PC-9 (cell line): ENCODE results near the gene TENT5C. TPM values are rescaled to one million over a fixed set of nuclear protein-coding genes. Genes with fewer than 3 reads are reported as not detected.

ENCODE experiments used
- BruUV-seq: library from RNA; stranded (reverse); fragments of 400-500 nt; replicated peaks from 2 replicates; lab custom pipeline; 2021; lab: Mats Ljungman, UMichigan
- CTCF ChIA-PET: fragments of 300-600 bp; sonication (Branson Sonifier 250); formaldehyde crosslinking; loops from one replicate; lab custom pipeline; 2022; ENCODE audit warnings: antibody characterized with exemption; lab: Charles Lee
- POLR2A ChIA-PET: fragments of 300-600 bp; sonication (Branson Sonifier 250); formaldehyde crosslinking; loops from one replicate; lab custom pipeline; 2022; ENCODE audit warnings: antibody characterized with exemption; ENCODE audit not compliant: unreplicated experiment; lab: Charles Lee
- DNase-seq, 2 experiments: peaks; one replicate each; pipeline versions ENCODE4 v3.0.0 to v3.0.0-alpha.2; 2015 to 2022; ENCODE audit warnings: mixed read lengths in 1 of 2
- H2AFZ ChIP-seq: fragments of 200-600 bp; sonication (generic); 2 replicates; pipeline ENCODE4 v1.8.1; 2017; ENCODE audit warnings: antibody characterized with exemption
- H3F3A ChIP-seq: fragments of 200-600 bp; sonication (generic); 2 replicates; pipeline ENCODE4 v1.8.1; 2017; ENCODE audit warnings: antibody characterized with exemption, mild to moderate bottlenecking, low read depth; ENCODE audit not compliant: insufficient read depth
- H3K27ac ChIP-seq: fragments of 200-600 bp; sonication (generic); 2 replicates; pipeline ENCODE4 v1.6.1; 2016; ENCODE audit warnings: mixed run types
- H3K27me3 ChIP-seq: fragments of 200-600 bp; sonication (generic); 2 replicates; pipeline ENCODE4 v1.6.1; 2016; ENCODE audit warnings: low read depth, mixed run types; ENCODE audit not compliant: insufficient read depth
- H3K36me3 ChIP-seq: fragments of 200-600 bp; sonication (generic); 2 replicates; pipeline ENCODE4 v1.6.1; 2016; ENCODE audit warnings: low read depth, mixed run types
- H3K4me1 ChIP-seq: fragments of 200-600 bp; sonication (generic); replicated peaks from 2 replicates; pipeline ENCODE4 v1.6.1; 2016; ENCODE audit warnings: mixed run types; ENCODE audit not compliant: insufficient read depth
- H3K4me2 ChIP-seq: fragments of 200-600 bp; sonication (generic); 2 replicates; pipeline ENCODE4 v1.6.1; 2017; ENCODE audit warnings: mixed run types
- H3K4me3 ChIP-seq: fragments of 200-600 bp; sonication (generic); 2 replicates; pipeline ENCODE4 v1.6.1; 2016; ENCODE audit warnings: mixed run types
- H3K79me2 ChIP-seq: fragments of 200-600 bp; sonication (generic); 2 replicates; pipeline ENCODE4 v1.6.1; 2017; ENCODE audit warnings: low read depth, mixed run types
- H3K9me2 ChIP-seq: fragments of 200-600 bp; sonication (generic); 2 replicates; pipeline ENCODE4 v1.8.1; 2017; ENCODE audit warnings: mild to moderate bottlenecking; ENCODE audit not compliant: insufficient read depth
- H3K9me3 ChIP-seq: fragments of 200-600 bp; sonication (generic); 2 replicates; pipeline ENCODE4 v1.8.1; 2016; ENCODE audit warnings: low read depth; ENCODE audit not compliant: insufficient read depth
- H4K20me1 ChIP-seq: fragments of 200-600 bp; sonication (generic); 2 replicates; pipeline ENCODE4 v1.8.1; 2017; ENCODE audit not compliant: insufficient read depth
- EZH2 ChIP-seq: fragments of 200-600 bp; sonication (generic); IDR thresholded peaks from 2 replicates; pipeline ENCODE4 v1.8.0; 2017; ENCODE audit warnings: antibody characterized with exemption, low read depth
- intact Hi-C: fragments of 100-400 bp; cut with micrococcal nuclease; formaldehyde crosslinking; loops from one replicate; pipeline ENCODE4 v1.10.0; 2022; ENCODE audit not compliant: unreplicated experiment
- total RNA-seq: library from RNA; stranded (reverse); gene quantifications from 2 replicates; pipeline ENCODE4 v1.2.3, GENCODE V29; 2021
- TF ChIP-seq, protein P1 (sequence below): fragments of 200-600 bp; sonication (generic); conservative IDR thresholded peaks from 2 replicates; pipeline ENCODE4 v1.6.1; 2017; ENCODE audit warnings: mixed run types, antibody characterized with exemption, mild to moderate bottlenecking, moderate library complexity

The TENT5C gene
- total RNA-seq, 1 experiment from 2014 or later: 4.3 TPM

GRCh38 chr1:117596023-117596720 lies 9.7 kb upstream of the TENT5C start:
- POLR2A ChIA-PET: interaction anchor here (0.7 kb wide), 1 partner anchor 13 kb away, joined by 4 read pairs; no protein-coding TSS in a partner anchor

DNA sequence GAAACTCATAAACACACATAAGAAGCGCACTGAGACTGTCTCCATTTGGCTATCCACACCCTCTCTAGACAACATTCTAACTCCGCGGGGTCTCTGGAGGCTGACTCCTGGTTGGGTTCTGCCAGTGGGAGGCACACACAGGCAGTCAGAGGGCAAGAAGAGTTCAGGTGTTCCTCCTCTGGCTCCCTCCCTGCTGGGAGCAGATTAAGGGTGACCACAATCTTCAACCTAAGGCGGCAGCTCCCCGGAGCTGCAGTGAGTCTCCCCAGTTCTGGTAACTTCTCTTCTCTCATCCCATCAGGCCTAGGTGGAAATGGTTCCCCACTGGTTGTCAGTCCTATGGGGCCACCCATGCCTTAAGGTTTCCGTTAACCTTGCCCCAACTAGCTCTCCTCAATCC lies 7.4 kb upstream of the TENT5C start:
- CTCF ChIA-PET: no interaction called here
- H4K20me1 ChIP-seq: no peaks in the 10 kb centered on the region
- H3K4me3 ChIP-seq: no peak overlapping the region
- DNase-seq: no peak
- H3K79me2 ChIP-seq: no peaks in the 10 kb centered on the region
- TF ChIP-seq, protein P1, sequence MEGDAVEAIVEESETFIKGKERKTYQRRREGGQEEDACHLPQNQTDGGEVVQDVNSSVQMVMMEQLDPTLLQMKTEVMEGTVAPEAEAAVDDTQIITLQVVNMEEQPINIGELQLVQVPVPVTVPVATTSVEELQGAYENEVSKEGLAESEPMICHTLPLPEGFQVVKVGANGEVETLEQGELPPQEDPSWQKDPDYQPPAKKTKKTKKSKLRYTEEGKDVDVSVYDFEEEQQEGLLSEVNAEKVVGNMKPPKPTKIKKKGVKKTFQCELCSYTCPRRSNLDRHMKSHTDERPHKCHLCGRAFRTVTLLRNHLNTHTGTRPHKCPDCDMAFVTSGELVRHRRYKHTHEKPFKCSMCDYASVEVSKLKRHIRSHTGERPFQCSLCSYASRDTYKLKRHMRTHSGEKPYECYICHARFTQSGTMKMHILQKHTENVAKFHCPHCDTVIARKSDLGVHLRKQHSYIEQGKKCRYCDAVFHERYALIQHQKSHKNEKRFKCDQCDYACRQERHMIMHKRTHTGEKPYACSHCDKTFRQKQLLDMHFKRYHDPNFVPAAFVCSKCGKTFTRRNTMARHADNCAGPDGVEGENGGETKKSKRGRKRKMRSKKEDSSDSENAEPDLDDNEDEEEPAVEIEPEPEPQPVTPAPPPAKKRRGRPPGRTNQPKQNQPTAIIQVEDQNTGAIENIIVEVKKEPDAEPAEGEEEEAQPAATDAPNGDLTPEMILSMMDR: no peak
- TF ChIP-seq EZH2: no peak
- no peaks in the 10 kb centered on the region for H3K27me3 ChIP-seq
- intact Hi-C loops: no loop called here
- POLR2A ChIA-PET: no interaction called here
- no peak overlapping the region for H2AFZ ChIP-seq
- H3K36me3 ChIP-seq: no peaks in the 10 kb centered on the region
- no peaks in the 10 kb centered on the region for H3K4me1 ChIP-seq
- no peak overlapping the region for H3K4me2 ChIP-seq
- no TSS peak for BruUV-seq
- no peaks in the 10 kb centered on the region for H3K9me3 ChIP-seq
- no peaks in the 10 kb centered on the region for H3F3A ChIP-seq
- H3K27ac ChIP-seq: no peak overlapping the region
- no peaks in the 10 kb centered on the region for H3K9me2 ChIP-seq

More at GRCh38 chr1:117596023-117596720, 9.7 kb upstream of the TENT5C start:
- intact Hi-C loops: no loop called here
- no peaks in the 10 kb centered on the region for H4K20me1 ChIP-seq
- no peak for TF ChIP-seq EZH2
- TF ChIP-seq, protein P1: no peak
- peaks cover 6% of the 10 kb centered on the region; the same call in 1 of the 2 replicates for H3F3A ChIP-seq
- no peaks in the 10 kb centered on the region for H3K9me3 ChIP-seq
- H3K4me1 ChIP-seq: peaks cover 6% of the 10 kb centered on the region
- BruUV-seq: no TSS peak
- H3K36me3 ChIP-seq: no peaks in the 10 kb centered on the region
- CTCF ChIA-PET: interaction anchor here (0.7 kb wide), 1 partner anchor 69 kb away, joined by 3 read pairs; no protein-coding TSS in a partner anchor
- H3K27ac ChIP-seq: no peak overlapping the region
- H3K79me2 ChIP-seq: no peaks in the 10 kb centered on the region
- no peak for DNase-seq
- H2AFZ ChIP-seq: no peak overlapping the region
- H3K4me3 ChIP-seq: no peak overlapping the region
- H3K27me3 ChIP-seq: no peaks in the 10 kb centered on the region
- H3K4me2 ChIP-seq: no peak overlapping the region
- no peaks in the 10 kb centered on the region for H3K9me2 ChIP-seq

GRCh38 chr1:117599286-117600221 lies 6.3 kb upstream of the TENT5C start:
- BruUV-seq: no TSS peak
- H3K27me3 ChIP-seq: no peaks in the 10 kb centered on the region
- intact Hi-C loops: loop anchor here (10.0 kb wide), 1 partner anchor 225 kb away; no protein-coding TSS in a partner anchor
- no peak for DNase-seq
- CTCF ChIA-PET: no interaction called here
- H3F3A ChIP-seq: no peaks in the 10 kb centered on the region
- no peak overlapping the region for H3K4me2 ChIP-seq
- H4K20me1 ChIP-seq: no peaks in the 10 kb centered on the region
- H3K9me3 ChIP-seq: no peaks in the 10 kb centered on the region
- no peaks in the 10 kb centered on the region for H3K36me3 ChIP-seq
- no peak overlapping the region for H3K4me3 ChIP-seq
- peaks cover 2% of the 10 kb centered on the region for H3K4me1 ChIP-seq
- TF ChIP-seq EZH2: no peak
- TF ChIP-seq, protein P1: no peak
- POLR2A ChIA-PET: interaction anchor here (0.7 kb wide), 1 partner anchor 8 kb away, joined by 30 read pairs; no protein-coding TSS in a partner anchor
- H2AFZ ChIP-seq: no peak overlapping the region
- H3K79me2 ChIP-seq: no peaks in the 10 kb centered on the region
- H3K9me2 ChIP-seq: no peaks in the 10 kb centered on the region
- H3K27ac ChIP-seq: no peak overlapping the region
